ENCODE measurements around the gene ADAMTS4.

The ADAMTS4 gene

DNA sequence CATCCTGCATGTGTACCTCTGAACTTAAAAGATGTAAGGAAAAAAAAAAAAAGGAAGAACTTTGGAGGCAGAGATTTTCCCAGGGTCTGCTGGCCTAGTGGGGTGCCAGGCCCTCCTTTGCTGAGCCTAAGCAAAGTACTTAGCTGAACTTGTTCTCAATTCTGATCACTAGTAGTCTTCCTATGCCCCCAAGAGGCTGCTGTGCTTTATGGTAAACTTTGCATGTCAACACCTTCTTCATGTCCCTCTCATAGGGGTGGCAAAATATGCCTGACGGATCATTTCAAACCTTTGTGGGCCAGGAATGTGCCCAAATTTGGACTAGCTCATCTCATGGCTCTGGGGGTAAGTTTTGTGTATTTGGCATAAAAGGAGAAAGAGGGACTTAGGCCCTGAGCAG, 41.0 kb downstream of the ADAMTS4 start:
- no peak for DNase-seq (ENCODE audit: low read depth in 3 of 3, low spot score in 1 of 3)

- DNase-seq (ENCODE audit: low read depth in 3 of 3, low spot score in 1 of 3): peak; percentile 55 to 58 (median 58)
Measured at GRCh38 chr1:161153682-161154337, 45.0 kb downstream of the ADAMTS4 start, which contains the start of gene UFC1. TSS of gene UFC1 (plus strand) at chr1:161153978. CDS start at chr1:161153998, 20 bp downstream.

- no peak for DNase-seq (ENCODE audit: low read depth in 3 of 3, low spot score in 1 of 3)
Measured at GRCh38 chr1:161153176-161153575, 45.7 kb downstream of the ADAMTS4 start.

- DNase-seq (ENCODE audit: low read depth in 3 of 3, low spot score in 1 of 3): no peak
Measured at GRCh38 chr1:161145832-161146231, 53.0 kb downstream of the ADAMTS4 start.

GRCh38 chr1:161140755-161141400, 58.0 kb downstream of the ADAMTS4 start:
- DNase-seq (ENCODE audit: low read depth in 3 of 3, low spot score in 1 of 3): no peak

DNA sequence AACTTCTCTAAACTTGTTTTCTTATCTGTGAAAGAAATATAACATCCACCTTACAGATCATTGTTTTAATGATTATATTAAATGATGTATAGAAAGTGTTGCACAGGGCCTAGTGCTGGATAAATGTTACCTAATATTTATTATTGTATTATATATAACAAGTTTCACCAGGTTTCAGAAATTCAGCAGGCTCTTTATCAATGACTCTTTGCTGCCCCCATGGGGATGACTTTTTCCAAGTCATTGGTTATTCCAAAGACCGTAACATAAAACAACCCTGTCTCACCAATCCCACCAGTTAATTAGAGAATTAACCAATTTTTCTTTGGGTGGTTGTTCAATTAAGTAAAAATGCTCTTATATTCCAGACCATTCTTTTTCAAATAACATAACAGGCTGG, 59.1 kb downstream of the ADAMTS4 start:
- DNase-seq (ENCODE audit: low read depth in 3 of 3, low spot score in 1 of 3): no peak

- DNase-seq (ENCODE audit: low read depth in 3 of 3, low spot score in 1 of 3): no peak
Measured at GRCh38 chr1:161138431-161138830, 60.4 kb downstream of the ADAMTS4 start.

DNA sequence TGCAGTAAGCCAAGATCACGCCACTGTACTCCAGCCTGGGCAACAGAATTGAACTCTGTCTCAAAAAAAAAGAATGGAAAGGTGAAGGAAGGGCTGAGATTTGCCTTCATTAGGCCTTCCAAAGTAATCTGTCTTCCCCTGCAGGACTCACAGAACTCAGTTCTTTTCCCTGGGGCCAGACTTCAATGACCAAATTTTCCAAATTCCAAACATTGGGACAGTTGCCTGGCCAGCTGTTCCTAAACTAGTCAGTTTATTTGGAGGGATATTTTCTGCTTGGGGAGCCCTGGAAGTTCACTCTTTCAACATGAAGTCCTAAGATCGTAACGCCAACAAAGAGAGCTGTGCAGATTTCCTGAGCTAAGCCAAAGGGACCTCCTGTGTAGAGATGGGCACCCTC, 61.0 kb downstream of the ADAMTS4 start:
- DNase-seq (ENCODE audit: low read depth in 3 of 3, low spot score in 1 of 3): no peak

Measured in stimulated activated CD4-positive, alpha-beta T cell treated with anti-CD3 and anti-CD28 coated beads, TNF-alpha, amount 100 ng/mL, for 1 hour (primary cell).